ENCODE measurements around the gene C11orf52. TPM values are rescaled to one million over a fixed set of nuclear protein-coding genes. Genes with fewer than 3 reads are reported as not detected.

The C11orf52 gene
- total RNA-seq, 4 donors from 2014 or later: 5.0 to 6.9 TPM; not detected in 2

DNA sequence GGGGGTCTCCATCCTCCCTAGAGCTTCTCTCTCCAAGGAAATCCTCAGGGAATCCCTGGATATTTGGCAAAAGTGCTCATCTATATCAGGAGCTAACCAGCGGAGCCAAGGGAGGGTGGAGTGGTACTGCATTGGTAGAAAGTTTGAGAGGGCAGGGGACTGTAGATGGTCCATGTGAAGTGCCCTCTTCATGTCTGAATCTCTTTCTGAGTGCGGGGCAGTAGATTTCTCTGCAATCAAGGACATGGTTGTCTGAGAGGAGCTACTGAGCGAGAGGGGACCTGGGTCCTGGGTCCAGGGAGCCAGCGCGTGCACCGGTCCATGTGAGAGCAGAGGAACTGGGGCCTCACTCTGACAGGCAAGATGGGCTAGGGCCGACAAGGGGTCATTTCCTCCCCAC is 19.1 kb downstream of the C11orf52 start:
- Histone ChIP-seq H3K27me3 (no peaks in the 10 kb centered on the region), H3K4me3 (peak overlapping the region; percentile 49 to 88 (median 54)), H3K36me3 (no peaks in the 10 kb centered on the region), H3K27ac (peak overlapping the region; percentile 77 to 95 (median 84)), H3K9me3 (no peaks in the 10 kb centered on the region), H3K4me1 (peaks cover 0 to 70% (median 29%) of the 10 kb centered on the region in 4 donors)
- TF ChIP-seq EP300 (IDR thresholded peaks at IDR 0.05) (no peak), CTCF (IDR thresholded peaks at IDR 0.05) (no peak), POLR2A (IDR thresholded peaks at IDR 0.05) (no peak)
- no peak for DNase-seq (ENCODE audit: low spot score in 2 of 2)
- WGBS, 2 donors: 46 to 57% methylated on average over 6 to 7 of the region's 7 CpGs

DNA sequence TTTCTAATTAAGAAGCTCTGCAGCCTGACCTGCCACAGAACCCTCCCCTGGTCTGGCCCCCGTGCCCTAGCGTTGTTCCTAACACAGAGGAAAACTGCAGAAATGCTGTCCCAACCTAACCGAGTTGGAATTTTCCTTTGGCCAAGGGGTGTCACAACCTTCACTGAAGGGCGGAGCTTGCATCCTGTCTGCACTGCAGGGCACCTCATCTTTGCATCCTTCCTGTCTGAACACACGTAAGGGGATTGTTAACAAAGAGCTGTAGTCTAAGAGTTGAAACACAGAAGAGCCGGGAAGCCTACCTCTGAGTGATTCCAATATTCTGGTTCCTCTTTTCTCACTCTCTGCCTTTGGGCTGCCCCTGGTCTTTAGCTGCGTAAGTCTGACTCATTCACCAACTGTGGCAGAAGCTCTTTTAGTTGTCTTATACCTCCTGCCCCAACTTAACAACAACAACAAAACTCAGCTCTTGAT is 20.0 kb downstream of the C11orf52 start:
- peak overlapping the region in 3 of 4 donors; percentile 25 to 55 (median 54) for H3K4me3 ChIP-seq
- H3K27me3 ChIP-seq: no peaks in the 10 kb centered on the region
- no peak for DNase-seq (ENCODE audit: low spot score in 2 of 2)
- no peaks in the 10 kb centered on the region for H3K9me3 ChIP-seq
- TF ChIP-seq CTCF (IDR thresholded peaks at IDR 0.05) (no peak), EP300 (IDR thresholded peaks at IDR 0.05) (peak in 1 of 2 donors; percentile 36)
- peak overlapping the region; percentile 41 to 95 (median 84) for H3K27ac ChIP-seq
- H3K36me3 ChIP-seq: no peaks in the 10 kb centered on the region
- peaks cover 0 to 73% (median 29%) of the 10 kb centered on the region in 4 donors for H3K4me1 ChIP-seq
- 11 to 12% methylated on average over 7 of the region's 7 CpGs for WGBS, 2 donors

- WGBS, 2 donors: 68 to 72% methylated on average over 4 of the region's 4 CpGs
- Histone ChIP-seq H3K27me3 (no peaks in the 10 kb centered on the region), H3K27ac (peak overlapping the region; percentile 41 to 95 (median 84)), H3K4me1 (peaks cover 0 to 75% (median 25%) of the 10 kb centered on the region in 4 donors), H3K9me3 (no peaks in the 10 kb centered on the region), H3K36me3 (no peaks in the 10 kb centered on the region), H3K4me3 (no peak overlapping the region)
- no peak for DNase-seq (ENCODE audit: low spot score in 2 of 2)
- TF ChIP-seq CTCF (IDR thresholded peaks at IDR 0.05): no peak
- no peak for TF ChIP-seq POLR2A (IDR thresholded peaks at IDR 0.05)
- TF ChIP-seq EP300 (IDR thresholded peaks at IDR 0.05): no peak
Observed at GRCh38 chr11:111939836-111940604, 21.3 kb downstream of the C11orf52 start.

DNA sequence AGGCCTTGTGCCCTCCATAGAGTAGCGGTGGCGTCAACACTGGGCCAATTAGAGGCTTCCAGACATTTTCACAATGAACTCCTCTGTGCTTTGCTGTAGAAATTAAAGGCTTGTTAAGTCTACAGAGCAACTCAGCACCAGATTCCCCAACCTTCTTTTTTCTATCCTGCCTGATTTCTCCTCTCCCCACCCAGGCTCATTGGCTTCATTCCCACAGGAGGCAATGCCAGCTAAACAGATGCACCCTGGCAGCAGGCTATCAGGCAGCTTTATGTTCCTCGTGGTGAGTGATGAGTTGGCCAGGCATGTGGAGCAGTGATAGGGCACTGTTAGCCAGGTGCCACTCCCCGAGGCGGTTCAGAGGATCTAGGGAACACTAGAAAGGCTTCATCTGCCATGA is 23.2 kb downstream of the C11orf52 start:
- no peaks in the 10 kb centered on the region for H3K9me3 ChIP-seq
- no peak for DNase-seq (ENCODE audit: low spot score in 2 of 2)
- H3K36me3 ChIP-seq: no peaks in the 10 kb centered on the region
- no peak for TF ChIP-seq CTCF (IDR thresholded peaks at IDR 0.05)
- peak in 1 of 2 donors; percentile 17 for TF ChIP-seq POLR2A (IDR thresholded peaks at IDR 0.05)
- 55 to 68% methylated on average over 5 of the region's 5 CpGs for WGBS, 2 donors
- H3K4me1 ChIP-seq: peaks cover 0 to 73% (median 16%) of the 10 kb centered on the region in 4 donors
- no peaks in the 10 kb centered on the region for H3K27me3 ChIP-seq
- peak overlapping the region; percentile 46 to 95 (median 69) for H3K27ac ChIP-seq
- H3K4me3 ChIP-seq: no peak overlapping the region

DNA sequence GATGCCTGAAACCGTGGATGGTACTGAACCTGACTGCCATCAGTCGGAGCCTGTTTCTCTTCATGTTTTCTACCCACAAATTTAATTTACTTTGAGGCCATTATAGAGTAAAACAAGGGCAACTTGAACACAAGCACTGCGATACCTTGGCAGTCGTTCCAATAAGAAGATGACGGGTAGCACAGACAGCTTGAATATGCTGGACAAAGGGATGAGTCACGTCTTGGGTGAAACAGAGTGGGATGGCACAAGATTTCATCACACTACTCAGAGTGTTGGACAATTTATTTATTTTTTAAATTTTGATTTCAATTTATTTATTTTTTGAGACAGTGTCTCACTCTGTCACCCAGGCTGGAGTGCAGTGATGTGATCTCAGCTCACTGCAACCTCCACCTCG is 24.1 kb downstream of the C11orf52 start:
- DNase-seq (ENCODE audit: low spot score in 2 of 2): no peak
- Histone ChIP-seq H3K9me3 (no peaks in the 10 kb centered on the region), H3K4me3 (no peak overlapping the region), H3K4me1 (peaks cover 0 to 69% (median 18%) of the 10 kb centered on the region in 4 donors), H3K27me3 (no peaks in the 10 kb centered on the region), H3K27ac (peak overlapping the region in 2 of 4 donors; percentile 89 to 95), H3K36me3 (no peaks in the 10 kb centered on the region)
- 84 to 93% methylated on average over 7 of the region's 7 CpGs for WGBS, 2 donors
- TF ChIP-seq CTCF (IDR thresholded peaks at IDR 0.05) (no peak), POLR2A (IDR thresholded peaks at IDR 0.05) (no peak), EP300 (IDR thresholded peaks at IDR 0.05) (no peak)

Measured in tibial nerve (tissue), 4 donors.